K562 (cell line): ENCODE measurements around the gene WSCD2. TPM values are rescaled to one million over a fixed set of nuclear protein-coding genes. Genes with fewer than 3 reads are reported as not detected.

Experiments used
- ATAC-seq: fragments of 200-7000 bp; cut with Tn5 transposase; 3 replicates; pipeline ENCODE4 v1.9.1; 2020; ENCODE audit warnings: moderate library complexity
- BruUV-seq: library from RNA; stranded (reverse); fragments of 400-500 nt; replicated peaks from 2 replicates; lab custom pipeline; 2021; lab: Mats Ljungman, UMichigan
- CTCF ChIA-PET: fragments of 300-600 bp; formaldehyde crosslinking; extraction: SDS; loops from one replicate; lab custom pipeline; 2021; ENCODE audit warnings: low intra/inter-chr PET ratio; lab: Yijun Ruan, JAX
- POLR2A ChIA-PET: fragments of 300-600, 350-650 bp; sonication (Branson Sonifier 250); formaldehyde crosslinking; extraction: SDS; loops from one replicate; lab custom pipeline; 2021; ENCODE audit warnings: antibody characterized with exemption, inconsistent platforms; lab: Yijun Ruan, JAX
- DNase-seq, 4 experiments: peaks; one replicate each; pipeline versions ENCODE4 v3.0.0 to v3.0.0-alpha.2; 2011 to 2018; ENCODE audit warnings: low spot score in 3 of 4, mixed read lengths in 3 of 4; ENCODE audit errors: extremely low read depth in 1 of 4
- FAIRE-seq: peaks from 2 replicates; lab custom pipeline; 2011; peaks lifted over from hg19 to GRCh38; lab: Jason Lieb, UNC
- H2AFZ ChIP-seq: 2 replicates; pipeline ENCODE4 v1.6.0; 2011; ENCODE audit warnings: low read depth, low read length, control low read depth, inconsistent platforms
- H3K27ac ChIP-seq: fragments of 200-600 bp; 3 replicates; pipeline ENCODE4 v1.8.0; 2011; ENCODE audit warnings: low read depth, mild to moderate bottlenecking, control low read depth, inconsistent platforms, low read length, moderate library complexity, mixed read lengths; ENCODE audit errors: extremely low read depth
- H3K27me3 ChIP-seq, 2 experiments: fragments of 300-600 bp in 1 of 2; 2 replicates in 1 of 2; 3 replicates in 1 of 2; pipeline versions ENCODE4 v1.6.0 to v1.8.0; 2011; ENCODE audit warnings: inconsistent platforms in 2 of 2, low read length in 2 of 2, mild to moderate bottlenecking in 1 of 2, mixed read lengths in 1 of 2, moderate library complexity in 1 of 2; ENCODE audit not compliant: control insufficient read depth in 2 of 2, insufficient read depth in 2 of 2
- H3K36me3 ChIP-seq: fragments of 300-600 bp; 3 replicates; pipeline ENCODE4 v1.8.0; 2011; ENCODE audit warnings: mild to moderate bottlenecking, low read length, inconsistent platforms; ENCODE audit not compliant: control insufficient read depth, insufficient read depth
- H3K4me1 ChIP-seq, 2 experiments: fragments of 200-600 bp in 1 of 2; replicated peaks in 1 of 2; 2 replicates in 1 of 2; 3 replicates in 1 of 2; pipeline versions ENCODE4 v1.5.1 to v1.8.0; 2011; ENCODE audit warnings: inconsistent platforms in 2 of 2, low read length in 2 of 2, mild to moderate bottlenecking in 1 of 2, mixed read lengths in 1 of 2, moderate library complexity in 1 of 2; ENCODE audit not compliant: control insufficient read depth in 2 of 2, insufficient read depth in 2 of 2
- H3K4me2 ChIP-seq: 2 replicates; pipeline ENCODE4 v1.6.1; 2011; ENCODE audit warnings: low read length, control low read depth, inconsistent platforms, mixed read lengths; ENCODE audit not compliant: insufficient read depth
- H3K4me3 ChIP-seq: fragments of 200-600 bp; sonication (generic), shearing (Covaris generic); 2 replicates; pipeline ENCODE4 v1.5.1; 2016; ENCODE audit warnings: control low read depth, inconsistent platforms
- H3K79me2 ChIP-seq: fragments of 200-600 bp; 3 replicates; pipeline ENCODE4 v1.8.0; 2011; ENCODE audit warnings: low read length, inconsistent platforms; ENCODE audit not compliant: control insufficient read depth, insufficient read depth
- H3K9ac ChIP-seq, 2 experiments: 2 replicates each; pipeline versions ENCODE4 v1.6.0 to v1.6.1; 2011; ENCODE audit warnings: low read depth in 2 of 2, low read length in 2 of 2, control low read depth in 1 of 2, inconsistent platforms in 1 of 2, mild to moderate bottlenecking in 1 of 2, mixed read lengths in 1 of 2; ENCODE audit not compliant: insufficient read depth in 1 of 2
- H3K9me1 ChIP-seq: one replicate; pipeline ENCODE4 v1.6.0; 2011; ENCODE audit warnings: inconsistent platforms, mild to moderate bottlenecking, low read length, moderate library complexity; ENCODE audit not compliant: control insufficient read depth, insufficient read depth
- H3K9me3 ChIP-seq: replicated peaks from 2 replicates; pipeline ENCODE4 v1.5.1; 2011; ENCODE audit warnings: low read depth, low read length, inconsistent platforms; ENCODE audit not compliant: control insufficient read depth, insufficient read depth
- H4K20me1 ChIP-seq: replicated peaks from 2 replicates; pipeline ENCODE4 v1.6.1; 2011; ENCODE audit warnings: low read length, inconsistent platforms, mixed read lengths; ENCODE audit not compliant: control insufficient read depth, insufficient read depth
- NR1H2 ChIP-seq: sonication (generic); formaldehyde crosslinking; IDR thresholded peaks from 2 replicates; pipeline ENCODE4 v1.4.0; 2020; ENCODE audit warnings: mild to moderate bottlenecking, missing genetic modification reagents
- SLC30A9 ChIP-seq: fragments of 250-450 bp; sonication (Bioruptor Pico); IDR thresholded peaks from 2 replicates; pipeline ENCODE4 v1.8.0; 2022; ENCODE audit warnings: mild to moderate bottlenecking, moderate library complexity
- TOE1 ChIP-seq, 2 experiments: fragments of 450-650 bp in 1 of 2; sonication (generic) in 1 of 2; formaldehyde crosslinking in 1 of 2; IDR thresholded peaks; 2 replicates each; pipeline versions ENCODE4 v1.7.1 to v1.8.0; 2016 to 2022; ENCODE audit warnings: borderline replicate concordance in 2 of 2, mild to moderate bottlenecking in 2 of 2, antibody characterized with exemption in 1 of 2, inconsistent platforms in 1 of 2, low read depth in 1 of 2, missing genetic modification reagents in 1 of 2, moderate library complexity in 1 of 2
- XRCC3 ChIP-seq: fragments of 450-650 bp; IDR thresholded peaks from 2 replicates; pipeline ENCODE4 v1.6.1; 2017; ENCODE audit warnings: mild to moderate bottlenecking, moderate library complexity
- ZFP36 ChIP-seq: fragments of 150-350 bp; IDR thresholded peaks from 2 replicates; pipeline ENCODE4 v1.6.1; 2018; ENCODE audit warnings: low read length, low read depth; ENCODE audit not compliant: partially characterized antibody
- ZKSCAN1 ChIP-seq: fragments of 150-350 bp; IDR thresholded peaks from 2 replicates; pipeline ENCODE4 v1.6.1; 2016; ENCODE audit warnings: low read depth, low read length
- ZNF140 ChIP-seq: fragments of 250-450 bp; sonication (Bioruptor Pico); IDR thresholded peaks from 2 replicates; pipeline ENCODE4 v1.8.0; 2021; ENCODE audit warnings: moderate library complexity, mild to moderate bottlenecking, inconsistent platforms
- ZNF24 ChIP-seq: fragments of 450-650 bp; IDR thresholded peaks from 2 replicates; pipeline ENCODE4 v1.6.1; 2016
- ZNF589 ChIP-seq: fragments of 200-800 bp; sonication (Bioruptor generic); IDR thresholded peaks from 2 replicates; pipeline ENCODE4 v1.6.1; 2016; ENCODE audit warnings: low read depth, missing genetic modification characterization, missing compliant biosample characterization
- WGBS: fragments of 100-300 bp; shearing (Covaris generic); methylation state at CpG from one replicate; pipeline ENCODE4 v1.1.6; 2016; ENCODE audit warnings: low coverage, mixed read lengths; ENCODE audit not compliant: insufficient coverage; ENCODE audit errors: missing lambda C conversion rate; 5-methylcytosine and 5-hydroxymethylcytosine counted together
- in situ Hi-C: fragments of 300-500 bp; cut with MboI; formaldehyde crosslinking; loops from 4 replicates; pipeline ENCODE4 v1.15.0; 2018; ENCODE audit warnings: inconsistent platforms, mixed read lengths
- intact Hi-C: fragments of 100-400 bp; cut with micrococcal nuclease; formaldehyde crosslinking; loops from 2 replicates; pipeline ENCODE4 v1.14.2; 2022
- polyA plus RNA-seq, 8 experiments: library from polyadenylated mRNA; depleted of rRNA in 4 of 8; stranded (reverse) in 5 of 8; unstranded in 3 of 8; fragments of >200 nt; fragmentation: Nextera tagmentation in 2 of 8; fragmentation: Illumina TruSeq in 1 of 8; extraction: Ambion mirVana in 2 of 8; extraction: Trizol in 1 of 8; gene quantifications; 2 replicates each; pipeline versions ENCODE4 v1.2.1 to v1.2.3, GENCODE V29; 2011 to 2014; ENCODE audit warnings: inconsistent platforms in 1 of 8, missing spikeins in 1 of 8
- total RNA-seq, 7 experiments: library from RNA; depleted of rRNA in 6 of 7; stranded (reverse); fragments of >200 nt in 6 of 7; fragmentation: Illumina TruSeq in 2 of 7; extraction: Trizol in 2 of 7; gene quantifications; 2 replicates each; pipeline versions ENCODE4 v1.2.1 to v1.2.3, GENCODE V29; 2011 to 2021; ENCODE audit warnings: low replicate concordance in 1 of 7
- TF ChIP-seq, protein P1 (sequence below): fragments of 250-450 bp; sonication (Bioruptor Pico); IDR thresholded peaks from 2 replicates; pipeline ENCODE4 v1.8.0; 2022; ENCODE audit warnings: inconsistent platforms
- TF ChIP-seq, protein P2 (sequence below): fragments of 250-450 bp; sonication (Bioruptor Pico); IDR thresholded peaks from 2 replicates; pipeline ENCODE4 v1.4.0; 2020; ENCODE audit warnings: mild to moderate bottlenecking, moderate library complexity, borderline replicate concordance

Gene WSCD2
- total and polyA plus RNA-seq, 9 of the 15 experiments (the other 6 are each of a cell fraction or from before 2014, with no cell fraction given) = 0.72 to 14.1 (median 4.0) TPM

DNA sequence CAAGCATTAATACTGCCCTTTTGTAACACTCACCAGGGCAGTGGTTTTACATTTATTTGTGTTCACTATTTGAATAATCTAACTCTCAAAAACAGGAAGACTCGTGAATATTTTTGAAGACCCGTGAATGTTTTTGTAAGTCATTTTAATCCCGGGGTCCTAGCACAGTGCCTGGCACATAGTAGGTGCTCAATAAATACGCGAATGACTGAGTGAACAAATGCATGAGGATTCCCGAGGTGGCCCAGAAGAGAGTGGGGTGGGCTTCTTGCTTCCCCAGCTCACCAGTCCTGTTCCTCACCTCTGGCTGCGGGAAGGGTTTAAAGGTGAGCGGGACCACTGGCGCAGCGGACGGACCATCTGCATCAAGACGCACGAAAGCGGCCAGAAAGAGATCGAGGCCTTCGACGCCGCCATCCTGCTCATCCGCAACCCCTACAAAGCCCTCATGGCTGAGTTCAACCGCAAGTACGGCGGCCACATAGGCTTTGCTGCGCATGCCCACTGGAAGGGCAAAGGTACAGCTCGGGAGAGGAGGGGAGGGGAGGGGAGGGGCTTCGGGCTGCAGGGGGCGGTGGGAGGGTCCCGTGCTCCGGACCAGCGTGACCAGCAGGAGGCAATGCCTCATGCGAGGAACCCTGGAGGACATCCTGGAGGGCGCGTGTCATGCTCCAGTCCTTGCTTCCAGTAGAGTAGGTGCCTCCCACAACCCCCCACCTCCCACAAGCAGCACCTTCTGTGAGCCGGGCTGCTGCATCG is 111.1 kb downstream of the WSCD2 start:
- no peaks in the 10 kb centered on the region for H3K9me3 ChIP-seq
- no peak overlapping the region for H3K4me3 ChIP-seq
- ChIA-PET POLR2A (no interaction called here), CTCF (no interaction called here)
- in situ Hi-C loops = no loop called here
- no peaks in the 10 kb centered on the region for H3K27me3 ChIP-seq
- no peaks in the 10 kb centered on the region for H3K4me1 ChIP-seq
- H4K20me1 ChIP-seq = no peaks in the 10 kb centered on the region
- H3K4me2 ChIP-seq = no peak overlapping the region
- no peak overlapping the region for H2AFZ ChIP-seq
- no peak for FAIRE-seq
- no peaks in the 10 kb centered on the region for H3K9me1 ChIP-seq
- peak; percentile 48; the same call in 2 of the 3 replicates for ATAC-seq
- BruUV-seq = no TSS peak
- intact Hi-C loops = no loop called here
- H3K27ac ChIP-seq = no peak overlapping the region
- no peak overlapping the region for H3K9ac ChIP-seq
- no peaks in the 10 kb centered on the region for H3K36me3 ChIP-seq
- TF ChIP-seq, protein P1, sequence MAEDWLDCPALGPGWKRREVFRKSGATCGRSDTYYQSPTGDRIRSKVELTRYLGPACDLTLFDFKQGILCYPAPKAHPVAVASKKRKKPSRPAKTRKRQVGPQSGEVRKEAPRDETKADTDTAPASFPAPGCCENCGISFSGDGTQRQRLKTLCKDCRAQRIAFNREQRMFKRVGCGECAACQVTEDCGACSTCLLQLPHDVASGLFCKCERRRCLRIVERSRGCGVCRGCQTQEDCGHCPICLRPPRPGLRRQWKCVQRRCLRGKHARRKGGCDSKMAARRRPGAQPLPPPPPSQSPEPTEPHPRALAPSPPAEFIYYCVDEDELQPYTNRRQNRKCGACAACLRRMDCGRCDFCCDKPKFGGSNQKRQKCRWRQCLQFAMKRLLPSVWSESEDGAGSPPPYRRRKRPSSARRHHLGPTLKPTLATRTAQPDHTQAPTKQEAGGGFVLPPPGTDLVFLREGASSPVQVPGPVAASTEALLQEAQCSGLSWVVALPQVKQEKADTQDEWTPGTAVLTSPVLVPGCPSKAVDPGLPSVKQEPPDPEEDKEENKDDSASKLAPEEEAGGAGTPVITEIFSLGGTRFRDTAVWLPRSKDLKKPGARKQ (CRISPR knock-in tag) = no peak
- peak; percentile 72 for TF ChIP-seq ZNF24
- no peak for TF ChIP-seq XRCC3
- no peak for TF ChIP-seq SLC30A9 (CRISPR knock-in tag)
- peak; percentile 61; the same call in 1 of the 2 replicates for TF ChIP-seq ZKSCAN1
- no peak for TF ChIP-seq ZNF589 (CRISPR knock-in tag)
- TF ChIP-seq TOE1 (IDR thresholded peaks at IDR 0.05; ENCODE audit: borderline replicate concordance) = no peak
- TF ChIP-seq TOE1 (CRISPR knock-in tag; IDR thresholded peaks at IDR 0.05; ENCODE audit: borderline replicate concordance, low read depth) = no peak
- TF ChIP-seq, protein P2, sequence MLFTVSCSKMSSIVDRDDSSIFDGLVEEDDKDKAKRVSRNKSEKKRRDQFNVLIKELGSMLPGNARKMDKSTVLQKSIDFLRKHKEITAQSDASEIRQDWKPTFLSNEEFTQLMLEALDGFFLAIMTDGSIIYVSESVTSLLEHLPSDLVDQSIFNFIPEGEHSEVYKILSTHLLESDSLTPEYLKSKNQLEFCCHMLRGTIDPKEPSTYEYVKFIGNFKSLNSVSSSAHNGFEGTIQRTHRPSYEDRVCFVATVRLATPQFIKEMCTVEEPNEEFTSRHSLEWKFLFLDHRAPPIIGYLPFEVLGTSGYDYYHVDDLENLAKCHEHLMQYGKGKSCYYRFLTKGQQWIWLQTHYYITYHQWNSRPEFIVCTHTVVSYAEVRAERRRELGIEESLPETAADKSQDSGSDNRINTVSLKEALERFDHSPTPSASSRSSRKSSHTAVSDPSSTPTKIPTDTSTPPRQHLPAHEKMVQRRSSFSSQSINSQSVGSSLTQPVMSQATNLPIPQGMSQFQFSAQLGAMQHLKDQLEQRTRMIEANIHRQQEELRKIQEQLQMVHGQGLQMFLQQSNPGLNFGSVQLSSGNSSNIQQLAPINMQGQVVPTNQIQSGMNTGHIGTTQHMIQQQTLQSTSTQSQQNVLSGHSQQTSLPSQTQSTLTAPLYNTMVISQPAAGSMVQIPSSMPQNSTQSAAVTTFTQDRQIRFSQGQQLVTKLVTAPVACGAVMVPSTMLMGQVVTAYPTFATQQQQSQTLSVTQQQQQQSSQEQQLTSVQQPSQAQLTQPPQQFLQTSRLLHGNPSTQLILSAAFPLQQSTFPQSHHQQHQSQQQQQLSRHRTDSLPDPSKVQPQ (CRISPR knock-in tag) = no peak
- TF ChIP-seq ZFP36 = peak; percentile 36
- TF ChIP-seq ZNF140 (CRISPR knock-in tag) = no peak
- no peak for TF ChIP-seq NR1H2 (CRISPR knock-in tag)
- 61% methylated on average over 21 of the region's 34 CpGs for WGBS
- H3K79me2 ChIP-seq = no peaks in the 10 kb centered on the region
- peak in 2 of 4 experiments; percentile 4 to 12 for DNase-seq
